ENCODE results near the gene CYP2A6.
A peak's percentile ranks its signal among the peaks of the same experiment; 100 is the strongest.

Gene CYP2A6

DNA sequence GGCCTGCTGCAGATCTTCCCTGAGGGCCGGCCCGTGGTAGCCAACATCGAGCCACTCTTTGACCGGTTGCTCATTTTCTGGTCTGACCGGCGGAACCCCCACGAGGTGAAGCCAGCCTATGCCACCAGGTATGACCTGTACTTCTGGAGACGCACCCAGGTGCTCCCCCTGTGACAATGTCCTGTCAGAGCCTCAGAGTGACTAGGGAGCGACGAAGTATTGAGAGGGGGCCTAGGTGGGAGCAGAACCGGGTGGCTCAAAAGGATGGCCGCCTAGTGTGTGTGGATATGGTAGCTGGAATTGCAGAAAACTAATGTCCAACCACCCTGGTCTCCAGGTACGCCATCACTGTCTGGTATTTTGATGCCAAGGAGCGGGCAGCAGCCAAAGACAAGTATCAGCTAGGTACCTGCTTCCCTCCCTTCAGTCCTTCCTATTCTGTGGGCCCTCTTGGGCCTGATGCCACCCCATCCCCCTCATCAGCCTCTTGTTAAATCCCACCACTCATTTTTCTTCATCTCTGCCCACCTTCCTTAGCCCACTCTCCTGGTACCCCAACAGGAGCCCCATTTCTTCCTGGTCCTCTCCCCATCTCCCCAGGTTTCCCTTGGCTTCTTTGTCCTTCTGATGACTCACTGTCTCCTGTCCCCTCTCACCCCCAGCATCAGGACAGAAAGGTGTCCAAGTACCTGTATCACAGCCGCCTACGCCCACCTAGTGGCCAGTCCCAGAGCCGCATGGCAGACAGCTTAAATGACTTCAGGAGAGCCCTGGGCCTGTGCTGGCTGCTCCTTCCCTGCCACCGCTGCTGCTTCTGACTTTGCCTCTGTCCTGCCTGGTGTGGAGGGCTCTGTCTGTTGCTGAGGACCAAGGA is 42.9 kb downstream of the CYP2A6 start:
- DNase-seq (ENCODE audit: low spot score): no peak
- TF ChIP-seq, protein P1, sequence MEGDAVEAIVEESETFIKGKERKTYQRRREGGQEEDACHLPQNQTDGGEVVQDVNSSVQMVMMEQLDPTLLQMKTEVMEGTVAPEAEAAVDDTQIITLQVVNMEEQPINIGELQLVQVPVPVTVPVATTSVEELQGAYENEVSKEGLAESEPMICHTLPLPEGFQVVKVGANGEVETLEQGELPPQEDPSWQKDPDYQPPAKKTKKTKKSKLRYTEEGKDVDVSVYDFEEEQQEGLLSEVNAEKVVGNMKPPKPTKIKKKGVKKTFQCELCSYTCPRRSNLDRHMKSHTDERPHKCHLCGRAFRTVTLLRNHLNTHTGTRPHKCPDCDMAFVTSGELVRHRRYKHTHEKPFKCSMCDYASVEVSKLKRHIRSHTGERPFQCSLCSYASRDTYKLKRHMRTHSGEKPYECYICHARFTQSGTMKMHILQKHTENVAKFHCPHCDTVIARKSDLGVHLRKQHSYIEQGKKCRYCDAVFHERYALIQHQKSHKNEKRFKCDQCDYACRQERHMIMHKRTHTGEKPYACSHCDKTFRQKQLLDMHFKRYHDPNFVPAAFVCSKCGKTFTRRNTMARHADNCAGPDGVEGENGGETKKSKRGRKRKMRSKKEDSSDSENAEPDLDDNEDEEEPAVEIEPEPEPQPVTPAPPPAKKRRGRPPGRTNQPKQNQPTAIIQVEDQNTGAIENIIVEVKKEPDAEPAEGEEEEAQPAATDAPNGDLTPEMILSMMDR (IDR thresholded peaks at IDR 0.05; ENCODE audit: borderline replicate concordance, control extremely low read depth, extremely low read depth, insufficient read depth, missing control alignments): no peak

DNA sequence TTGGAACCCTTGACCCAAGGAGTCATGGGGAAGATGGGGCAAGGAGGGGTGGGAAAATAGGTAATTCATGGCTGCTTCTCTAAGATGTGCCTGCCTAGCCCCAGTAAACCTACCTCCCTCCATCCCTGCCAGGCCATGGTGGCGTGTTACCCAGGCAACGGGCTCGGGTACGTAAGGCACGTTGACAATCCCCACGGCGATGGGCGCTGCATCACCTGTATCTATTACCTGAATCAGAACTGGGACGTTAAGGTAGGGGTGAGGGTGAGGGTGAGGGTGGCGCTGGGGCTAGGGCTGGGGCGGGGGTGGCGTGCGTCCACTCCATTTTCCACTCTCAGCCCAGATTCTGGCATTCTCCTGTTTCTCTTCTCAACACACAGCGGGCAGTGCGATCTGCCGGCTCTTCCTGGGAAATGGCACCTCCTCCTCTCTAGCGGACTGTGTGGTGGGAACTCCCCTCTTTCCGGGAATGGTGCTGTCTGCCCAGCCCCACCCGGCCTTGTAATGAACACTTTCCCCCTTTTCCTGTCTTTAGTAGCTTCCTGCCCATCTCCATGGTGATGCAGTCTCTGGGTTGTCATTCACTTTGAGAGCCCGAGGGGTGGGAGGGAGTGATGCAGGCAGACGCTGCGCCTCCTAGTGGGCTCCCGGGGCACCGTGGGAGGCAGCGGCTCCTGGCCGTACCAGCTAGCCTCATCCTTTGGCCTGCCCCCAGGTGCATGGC is 43.7 kb downstream of the CYP2A6 start:
- in situ Hi-C loops (cut with MboI; ENCODE audit: low sequenced_read_pairs, unreplicated experiment): no loop called here
- DNase-seq (ENCODE audit: low spot score): peak; percentile 84
- TF ChIP-seq, protein P1 (IDR thresholded peaks at IDR 0.05; ENCODE audit: borderline replicate concordance, control extremely low read depth, extremely low read depth, insufficient read depth, missing control alignments): peak; percentile 61

More for the DNA sequence above, 42.9 kb downstream of the CYP2A6 start:
- in situ Hi-C loops (cut with MboI; ENCODE audit: low sequenced_read_pairs, unreplicated experiment): no loop called here

DNA sequence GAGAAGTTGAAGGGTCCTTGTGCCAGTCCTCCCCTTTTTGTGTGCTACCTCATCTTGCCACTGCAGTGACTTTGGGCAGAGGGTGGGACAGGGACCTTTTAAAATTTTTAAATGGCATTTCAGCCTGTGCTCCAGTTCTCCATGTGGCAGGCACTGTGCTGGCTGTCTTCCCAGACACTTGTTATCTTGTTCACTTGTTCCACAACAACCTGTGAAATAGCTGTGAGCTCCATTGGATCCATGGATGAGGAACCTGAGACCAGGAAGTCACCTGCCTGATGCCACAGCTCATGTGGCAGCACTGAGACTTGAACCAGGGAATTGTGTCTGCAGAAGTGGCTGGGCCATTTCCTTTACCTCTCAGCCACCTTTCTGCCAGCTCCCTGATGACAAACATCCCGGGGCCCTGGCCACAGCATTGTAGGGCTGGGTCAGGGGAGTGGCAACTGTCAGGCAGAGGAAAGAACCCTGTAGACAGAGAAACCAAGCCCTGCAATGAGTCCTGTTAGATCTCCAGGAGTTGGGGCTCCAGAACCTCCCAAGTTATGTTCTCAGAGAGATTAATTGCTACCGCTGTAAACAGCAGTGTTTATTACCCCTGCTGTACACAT is 44.9 kb downstream of the CYP2A6 start:
- in situ Hi-C loops (cut with MboI; ENCODE audit: low sequenced_read_pairs, unreplicated experiment): no loop called here
- DNase-seq (ENCODE audit: low spot score): no peak
- TF ChIP-seq, protein P1 (IDR thresholded peaks at IDR 0.05; ENCODE audit: borderline replicate concordance, control extremely low read depth, extremely low read depth, insufficient read depth, missing control alignments): no peak

DNA sequence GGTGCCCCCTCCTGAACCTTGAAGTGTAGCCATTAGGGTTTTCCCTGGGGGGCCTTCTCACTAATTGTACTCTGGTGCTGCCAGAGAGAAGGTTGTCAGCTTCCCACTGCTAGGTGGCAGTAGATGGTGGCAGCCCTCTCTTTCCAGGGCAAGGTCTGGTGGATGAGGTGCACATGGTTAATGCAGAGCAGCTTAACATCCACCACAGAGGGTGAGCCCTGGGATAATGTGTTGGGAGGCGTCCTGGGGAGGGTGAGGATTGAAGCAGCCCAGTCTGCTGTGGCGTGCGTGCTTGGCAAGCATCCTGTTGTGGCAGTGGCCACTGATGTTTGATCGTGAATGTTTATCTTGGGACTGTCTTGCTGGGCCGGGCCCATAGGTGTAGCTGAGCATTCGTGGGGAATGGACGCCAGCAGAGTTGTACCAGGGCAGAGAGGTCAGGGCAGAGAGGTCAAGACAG is 45.4 kb downstream of the CYP2A6 start:
- TF ChIP-seq, protein P1 (IDR thresholded peaks at IDR 0.05; ENCODE audit: borderline replicate concordance, control extremely low read depth, extremely low read depth, insufficient read depth, missing control alignments): no peak
- in situ Hi-C loops (cut with MboI; ENCODE audit: low sequenced_read_pairs, unreplicated experiment): no loop called here

DNA sequence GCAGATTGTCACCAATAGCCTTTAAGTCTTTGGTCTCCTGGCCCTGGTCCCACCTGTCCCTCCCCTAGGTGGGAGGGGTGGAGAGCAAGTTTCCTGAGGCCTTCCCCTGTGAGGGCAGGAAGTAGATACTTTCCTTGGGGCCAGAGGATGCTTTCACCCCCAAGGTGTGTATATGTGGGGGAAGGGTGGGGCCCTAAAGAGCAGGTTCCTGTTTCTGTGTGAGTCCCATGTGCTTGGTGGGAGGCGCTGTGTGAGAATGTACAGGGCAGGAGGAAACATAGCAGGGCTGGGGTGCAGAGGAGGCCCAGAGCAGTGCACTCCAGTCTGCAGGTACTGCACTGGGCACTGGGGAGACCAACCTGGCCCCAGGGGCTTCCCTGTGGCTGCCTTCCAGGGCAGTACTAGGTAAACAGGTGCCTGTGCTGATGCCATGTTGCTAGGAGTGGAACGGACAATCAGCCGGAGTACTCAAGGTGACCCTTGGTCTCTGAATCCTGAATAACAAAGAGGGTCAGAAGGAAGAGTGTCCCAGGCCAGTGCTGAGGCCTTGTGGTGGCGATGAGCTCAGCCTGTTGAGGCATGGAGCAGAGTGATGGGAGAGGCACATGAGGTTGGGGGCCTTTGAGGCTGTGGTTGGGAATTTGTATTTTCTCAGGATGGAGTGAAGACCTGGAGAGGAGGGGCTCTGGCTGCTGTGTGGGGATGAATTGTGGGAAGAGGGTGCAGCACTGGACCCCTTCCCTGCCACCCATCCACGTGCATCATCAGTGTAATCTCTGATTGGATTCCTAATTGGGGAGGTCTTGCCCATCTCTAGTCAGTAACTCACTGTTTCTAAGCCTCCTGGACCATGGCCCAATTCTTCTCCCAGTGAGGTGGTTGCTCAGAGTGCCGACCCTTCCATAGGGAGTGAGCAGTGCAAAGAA is 46.1 kb downstream of the CYP2A6 start:
- TF ChIP-seq, protein P1 (IDR thresholded peaks at IDR 0.05; ENCODE audit: borderline replicate concordance, control extremely low read depth, extremely low read depth, insufficient read depth, missing control alignments): no peak
- in situ Hi-C loops (cut with MboI; ENCODE audit: low sequenced_read_pairs, unreplicated experiment): no loop called here
- peak; percentile 71 for DNase-seq (ENCODE audit: low spot score)

More for the DNA sequence above, 45.4 kb downstream of the CYP2A6 start:
- no peak for DNase-seq (ENCODE audit: low spot score)
